NCI-H82 (cell line): ENCODE data around the gene SLC1A5.
"Not testable (repeated sequence)": the region's sequence is repeated elsewhere in the genome, so short reads cannot be mapped to it uniquely, and the experiment has no call there.

Experiments used
- DNase-seq: peaks from one replicate; lab custom pipeline; 2025; lab: John Stamatoyannopoulos, UW

Gene SLC1A5

GRCh38 chr19:46788262-46788967 lies at the start of gene SLC1A5:
Gene SLC1A5, minus strand, starts transcription at chr19:46788594. Its CDS starts 629 bp downstream, at chr19:46787965.
- DNase-seq, result peak; percentile 100

DNA sequence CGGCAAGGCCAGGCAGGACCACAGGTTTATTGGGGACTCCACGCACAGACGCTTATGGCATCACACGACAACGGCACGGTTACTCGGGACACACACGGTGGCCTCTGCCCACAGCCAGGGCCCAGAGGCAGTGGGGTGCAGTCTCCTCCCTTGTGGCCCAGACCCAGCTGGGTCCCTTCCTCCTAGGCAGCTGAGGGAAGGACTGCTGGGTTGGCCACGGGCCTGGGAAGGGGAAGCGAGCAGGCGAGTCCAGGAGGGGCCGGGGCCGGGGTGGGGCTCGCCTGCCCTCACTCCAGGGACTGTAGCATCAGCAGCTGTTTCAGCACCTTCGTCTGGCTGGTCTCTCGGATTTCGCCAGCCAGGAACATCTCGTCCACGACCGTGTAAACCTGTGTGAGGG lies 49.8 kb upstream of the SLC1A5 start:
- no peak for DNase-seq

DNA sequence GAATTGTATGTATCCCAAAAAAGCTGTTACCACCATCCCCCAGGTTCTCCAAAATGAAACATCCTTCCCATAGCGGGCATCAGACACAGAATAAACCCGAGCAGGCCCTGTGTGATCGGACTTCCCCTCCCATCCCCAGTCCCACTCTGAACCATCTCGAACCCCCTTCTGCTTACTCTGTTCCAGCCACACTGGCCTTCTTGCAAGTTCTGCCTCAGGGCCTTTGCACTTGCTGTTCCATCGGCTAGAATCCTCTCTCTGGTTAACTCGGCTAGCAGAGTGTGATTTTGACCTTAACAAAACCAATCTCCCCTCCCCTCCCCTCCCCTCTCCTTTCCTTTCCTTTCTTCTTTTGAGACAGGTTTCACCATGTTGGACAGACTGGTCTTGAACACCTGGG lies 46.6 kb upstream of the SLC1A5 start:
- DNase-seq, result no peak

DNA sequence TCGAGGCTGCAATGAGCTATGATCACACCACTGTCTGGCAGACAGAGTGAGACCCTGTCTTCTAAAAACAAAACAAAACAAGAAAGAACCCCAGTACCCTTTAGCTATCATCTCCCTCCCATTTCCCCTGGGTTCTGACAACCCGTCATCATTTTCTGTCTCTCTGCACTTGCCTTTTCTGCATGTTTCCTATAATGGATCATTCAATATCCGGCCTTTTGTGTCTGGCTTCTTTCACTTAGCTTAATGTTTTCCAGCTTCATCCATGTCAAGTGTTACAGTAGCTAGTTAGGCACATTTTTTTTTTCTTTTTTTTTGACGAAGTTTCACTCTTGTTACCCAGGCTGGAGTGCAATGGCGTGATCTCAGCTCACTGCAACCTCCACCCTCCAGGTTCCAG lies 45.7 kb upstream of the SLC1A5 start:
- no peak for DNase-seq

GRCh38 chr19:46830864-46831263 lies 42.5 kb upstream of the SLC1A5 start:
- DNase-seq, result no peak

- DNase-seq, result no peak
Measured at GRCh38 chr19:46828484-46828883, 40.1 kb upstream of the SLC1A5 start.

DNA sequence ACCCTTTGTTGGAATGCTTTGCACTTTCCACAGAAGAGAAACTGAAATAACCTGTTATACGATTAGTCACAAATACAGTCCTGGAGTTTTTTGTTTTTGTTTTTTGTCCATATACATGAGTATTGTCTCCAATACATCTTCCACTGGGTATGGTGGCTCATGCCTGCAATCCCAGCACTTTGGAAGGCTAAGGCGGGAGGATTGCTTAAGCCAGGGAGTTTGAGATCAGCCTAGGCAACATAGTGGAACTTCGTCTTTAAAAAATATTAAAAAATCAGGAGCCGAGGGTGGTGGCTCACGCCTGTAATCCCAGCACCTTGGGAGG lies 37.3 kb upstream of the SLC1A5 start:
- DNase-seq, result no peak

DNA sequence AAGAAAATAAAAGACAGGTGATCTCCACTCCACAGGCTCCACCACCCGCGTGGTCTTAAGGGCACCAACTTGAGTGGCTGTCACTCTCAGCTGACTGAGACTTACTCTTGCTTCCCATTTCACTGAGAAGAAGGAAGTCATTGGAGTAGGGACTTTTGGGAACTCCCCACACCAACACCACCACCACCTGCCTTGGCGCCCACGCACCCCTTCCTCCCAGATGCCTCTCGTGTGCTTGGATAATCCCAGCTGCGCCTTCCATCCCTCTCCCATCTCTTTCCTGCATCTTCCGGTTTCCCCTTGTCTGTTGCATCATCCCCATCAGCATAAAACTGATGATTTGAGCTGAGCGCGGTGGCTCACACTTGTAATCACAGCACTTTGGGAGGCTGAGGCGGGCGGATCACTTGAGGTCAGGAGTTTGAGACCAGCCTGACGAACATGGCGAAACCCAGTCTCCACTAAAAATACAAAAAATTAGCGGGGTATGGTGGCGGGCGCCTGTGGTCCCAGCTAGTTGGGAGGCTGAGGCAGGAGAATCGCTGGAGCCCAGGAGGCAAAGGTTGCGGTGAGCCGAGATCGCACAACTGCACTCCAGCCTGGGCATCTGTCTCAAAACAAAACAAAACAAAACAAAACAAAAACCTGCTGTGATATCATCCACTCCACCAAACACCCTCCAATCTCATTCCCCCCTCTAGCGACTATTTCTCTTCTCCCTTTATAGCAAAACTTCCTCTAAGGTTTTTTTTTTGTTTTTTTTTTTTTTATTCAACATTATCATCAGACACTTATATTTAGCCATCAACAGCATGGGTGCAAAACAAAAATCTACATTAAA lies 36.7 kb upstream of the SLC1A5 start:
- DNase-seq, result peak; percentile 20

DNA sequence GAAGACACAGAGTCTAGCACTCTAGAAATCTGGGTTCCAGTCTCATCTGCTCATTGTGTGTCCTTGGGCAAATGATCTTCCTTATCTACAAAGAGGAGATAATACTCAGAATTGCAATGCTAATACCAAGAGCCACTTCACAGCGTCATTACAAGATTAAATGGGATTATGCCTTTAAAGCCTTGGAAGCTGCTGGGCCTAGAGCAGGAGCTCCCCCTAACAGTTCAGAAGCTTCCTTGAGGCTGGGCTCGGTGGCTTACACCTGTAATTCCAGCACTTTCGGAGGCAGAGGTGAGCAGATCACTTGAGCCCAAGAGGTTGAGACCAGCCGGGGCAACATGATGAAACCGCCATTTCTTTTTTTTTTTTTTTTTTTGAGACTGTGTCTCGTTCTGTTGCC lies 34.7 kb upstream of the SLC1A5 start:
- DNase-seq, result peak; percentile 98

DNA sequence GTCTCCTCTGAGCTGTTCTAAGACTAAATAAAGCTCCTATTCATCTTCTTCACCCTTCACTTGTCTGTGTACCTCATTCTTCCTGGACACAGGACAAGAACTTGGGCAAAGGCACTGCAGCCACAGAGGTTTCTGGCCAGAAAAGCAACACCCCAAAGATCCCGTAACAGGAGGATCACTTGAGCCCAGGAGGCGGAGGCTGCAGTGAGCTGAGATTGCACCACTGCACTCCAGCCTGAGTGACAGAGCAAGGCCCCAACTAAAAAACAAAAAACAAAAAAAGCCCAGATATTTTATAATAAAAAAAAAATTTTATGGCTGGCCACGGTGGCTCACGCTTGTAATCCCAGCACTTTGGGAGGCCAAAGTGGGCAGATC lies 34.0 kb upstream of the SLC1A5 start:
- DNase-seq, result not testable (repeated sequence)

GRCh38 chr19:46821512-46822409 lies 33.4 kb upstream of the SLC1A5 start:
- DNase-seq, result peak; percentile 34

DNA sequence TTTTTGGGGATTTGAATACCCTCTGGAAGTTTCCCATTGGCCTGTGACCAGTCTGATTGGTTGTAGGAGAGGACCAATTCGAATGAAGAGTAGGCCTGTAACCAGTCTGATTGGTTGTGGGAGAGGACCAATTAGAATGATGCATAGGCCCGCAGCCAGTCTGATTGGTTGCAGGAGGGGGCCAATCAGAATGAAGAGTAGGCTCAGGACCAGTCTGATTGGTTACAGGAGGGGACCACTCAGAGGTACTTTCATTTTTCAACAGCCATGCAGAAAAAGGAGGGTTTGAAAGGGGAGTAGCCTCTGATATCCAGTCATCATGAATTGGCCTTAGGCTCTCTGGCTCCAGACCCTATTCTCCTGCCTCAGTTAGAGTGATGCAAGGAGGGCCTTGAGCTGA lies 30.4 kb upstream of the SLC1A5 start:
- DNase-seq, result peak; percentile 28

- peak; percentile 56 for DNase-seq
Measured at GRCh38 chr19:46815833-46816627, 27.6 kb upstream of the SLC1A5 start.

GRCh38 chr19:46813839-46814358 lies 25.5 kb upstream of the SLC1A5 start:
- no peak for DNase-seq

DNA sequence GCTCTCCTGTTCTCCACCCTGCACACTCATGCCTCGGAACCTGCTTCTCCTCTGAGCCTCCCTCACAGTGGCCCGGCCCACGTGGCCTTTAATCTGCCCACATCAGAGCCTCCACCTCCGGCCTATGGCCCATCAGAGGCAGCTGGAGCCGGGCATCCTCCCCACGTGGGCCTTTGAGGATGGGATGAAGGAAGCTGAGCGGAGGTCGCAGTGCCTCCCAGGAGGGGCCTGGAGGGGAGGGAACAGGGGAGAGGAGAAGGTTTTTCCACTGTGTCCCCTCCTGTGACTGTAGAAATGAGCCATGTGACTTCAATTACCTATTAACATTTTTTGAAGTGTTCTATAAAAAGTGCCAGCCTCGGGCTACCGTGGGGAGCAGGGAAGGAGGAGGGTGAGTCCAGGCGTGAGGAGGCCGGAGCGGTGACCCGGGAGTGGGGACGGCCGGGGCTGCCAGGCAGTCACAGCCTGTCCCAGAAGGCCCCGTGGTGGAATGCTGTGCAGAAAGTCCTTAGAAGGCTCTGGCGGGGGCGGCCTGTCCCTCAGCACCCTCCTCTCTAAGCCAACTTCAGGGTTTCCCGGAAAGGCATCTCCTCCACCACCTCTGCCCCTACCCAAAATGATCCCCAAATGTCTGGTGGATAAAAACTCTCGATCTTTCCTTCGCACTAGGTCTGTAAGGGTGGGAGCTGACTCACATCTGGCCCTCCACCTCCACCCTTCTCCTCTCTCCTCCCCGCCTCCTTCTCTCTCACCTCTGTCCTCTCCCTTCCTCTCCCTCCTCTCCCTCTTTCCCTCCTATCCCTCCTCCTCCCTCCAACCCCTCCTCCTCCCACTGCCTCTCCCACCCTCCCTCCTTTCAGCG lies 24.8 kb upstream of the SLC1A5 start:
- DNase-seq, result peak; percentile 24

DNA sequence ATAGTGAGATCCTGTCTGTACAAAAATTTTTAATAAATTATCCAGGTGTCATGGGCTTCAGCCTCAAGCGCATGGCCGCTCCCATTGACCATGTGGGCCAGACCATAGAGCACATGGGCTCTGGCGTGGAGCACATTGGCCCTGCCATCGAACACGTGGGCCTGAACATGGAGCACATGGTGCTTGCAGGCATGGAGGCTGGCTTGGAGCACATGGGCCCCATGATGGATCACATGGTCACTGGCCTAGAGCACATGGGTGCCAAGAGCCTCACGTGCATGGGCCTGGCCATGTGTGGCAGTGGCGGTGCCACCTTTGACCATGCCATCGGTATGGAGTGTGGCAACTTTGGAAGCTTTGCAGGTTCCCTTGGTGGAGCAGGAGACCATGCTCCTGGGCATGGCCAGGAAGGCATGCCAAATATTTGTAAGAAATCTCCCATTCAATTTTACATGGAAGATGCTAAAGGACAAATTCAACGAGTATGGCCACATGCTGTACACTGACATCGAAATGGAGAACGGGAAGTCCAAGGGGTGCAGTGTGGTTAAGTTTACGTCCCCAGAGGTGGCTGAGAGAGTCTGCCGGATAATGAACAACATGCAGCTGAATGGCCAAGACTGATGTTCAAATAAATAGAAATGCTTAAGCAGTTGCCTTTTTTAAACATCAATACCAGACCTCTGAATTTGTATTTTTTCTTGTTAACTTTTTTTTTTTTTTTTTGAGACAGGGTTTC lies 21.3 kb upstream of the SLC1A5 start:
- DNase-seq, result no peak

DNA sequence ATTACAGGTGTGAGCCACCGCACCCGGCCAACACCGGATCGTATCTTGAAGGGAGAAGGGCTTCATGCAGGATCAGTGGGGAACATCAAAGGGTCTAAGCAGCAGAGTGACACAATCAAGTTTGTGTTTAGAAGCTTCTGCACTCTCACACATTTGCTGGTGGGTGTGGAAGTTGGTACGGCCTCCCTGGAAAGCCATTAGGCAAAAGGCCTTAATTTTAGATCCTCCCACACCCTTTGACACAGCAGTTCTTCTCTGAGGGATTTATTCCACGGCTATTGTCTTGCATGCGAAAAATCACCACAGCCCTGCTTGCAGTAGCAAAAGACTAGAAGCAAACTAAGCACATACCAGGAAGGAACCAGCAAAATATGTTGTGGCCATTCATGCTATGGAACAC lies 18.3 kb upstream of the SLC1A5 start:
- no peak for DNase-seq

DNA sequence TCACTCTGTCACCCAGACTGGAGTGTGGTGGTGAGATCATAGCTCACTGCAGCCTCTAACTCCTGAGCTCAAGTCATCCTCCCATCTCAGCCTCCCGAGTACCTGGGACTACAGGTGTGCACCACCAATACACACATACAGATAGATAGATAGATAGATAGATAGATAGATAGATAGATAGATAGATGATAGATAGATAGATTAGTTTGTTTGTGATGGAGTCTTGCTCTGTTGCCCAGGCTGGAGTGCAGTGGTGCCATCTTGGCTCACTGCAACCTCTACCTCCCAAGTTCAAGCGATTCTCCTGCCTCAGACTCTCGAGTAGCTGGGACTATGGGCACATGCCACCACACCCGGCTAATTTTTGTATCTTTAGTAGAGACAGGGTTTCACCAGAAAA lies 16.0 kb upstream of the SLC1A5 start:
- not testable (repeated sequence) for DNase-seq

DNA sequence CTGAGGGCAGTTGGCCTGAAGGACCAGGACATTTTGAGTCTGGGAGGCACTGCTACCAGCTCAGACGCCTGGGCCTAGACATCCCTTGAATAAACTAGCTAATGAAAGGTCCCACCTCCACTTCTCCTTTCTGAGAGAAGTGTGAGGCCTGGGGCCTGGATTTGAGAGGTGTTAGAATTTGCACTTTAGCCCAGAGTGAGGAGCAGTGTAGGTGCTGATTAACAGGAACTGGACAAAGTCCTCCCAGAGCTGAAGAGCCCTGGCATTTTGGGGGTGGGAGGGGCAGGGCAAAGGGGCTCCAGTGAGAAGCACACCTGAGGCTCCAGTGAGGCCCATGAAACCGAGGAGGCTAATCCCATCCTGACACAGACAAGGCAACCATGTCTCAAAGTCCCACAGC lies 15.2 kb upstream of the SLC1A5 start:
- DNase-seq, result no peak

GRCh38 chr19:46802152-46802551 lies 13.8 kb upstream of the SLC1A5 start:
- DNase-seq, result no peak
